GM04504 (cell line): ENCODE measurements around the gene GABBR2.
"Not testable (repeated sequence)": the region's sequence is repeated elsewhere in the genome, so short reads cannot be mapped to it uniquely, and the experiment has no call there.

Experiments used
- DNase-seq: peaks from one replicate; pipeline ENCODE4 v3.0.0-alpha.2; 2012; ENCODE audit warnings: low read depth

Gene GABBR2

DNA sequence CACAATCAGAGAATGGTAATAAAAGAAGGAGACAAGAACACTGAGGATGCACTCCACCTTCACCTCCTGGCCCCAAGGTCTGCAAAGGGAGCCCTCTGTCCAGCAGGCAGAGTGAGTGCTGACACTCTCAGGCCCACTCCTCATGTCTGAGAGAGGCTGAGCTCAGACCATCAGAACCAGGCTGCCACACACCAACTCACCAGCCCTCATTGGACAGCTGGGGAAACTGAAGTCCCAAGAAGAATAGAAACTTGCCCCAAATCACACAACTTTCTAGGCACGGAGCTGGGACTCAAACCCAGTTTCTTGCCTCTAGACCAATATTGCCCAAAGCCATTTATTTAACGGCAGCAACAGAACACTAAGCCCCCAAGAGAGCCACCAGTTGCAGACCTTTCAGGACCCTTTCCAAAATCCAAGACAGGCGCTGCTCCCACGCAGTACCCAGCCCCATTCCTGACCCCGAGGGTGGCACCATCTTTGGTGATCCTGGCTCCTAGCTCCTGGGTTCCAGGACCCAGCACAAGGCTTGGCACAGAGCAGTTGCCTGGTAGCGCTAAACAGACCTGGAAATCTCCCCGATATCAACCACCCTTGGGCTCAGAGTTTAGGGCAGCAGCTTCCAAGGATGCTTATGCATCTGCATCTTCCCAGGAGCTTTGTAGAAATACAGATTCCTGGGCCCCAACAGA, 192.4 kb downstream of the GABBR2 start:
- DNase-seq = no peak

DNA sequence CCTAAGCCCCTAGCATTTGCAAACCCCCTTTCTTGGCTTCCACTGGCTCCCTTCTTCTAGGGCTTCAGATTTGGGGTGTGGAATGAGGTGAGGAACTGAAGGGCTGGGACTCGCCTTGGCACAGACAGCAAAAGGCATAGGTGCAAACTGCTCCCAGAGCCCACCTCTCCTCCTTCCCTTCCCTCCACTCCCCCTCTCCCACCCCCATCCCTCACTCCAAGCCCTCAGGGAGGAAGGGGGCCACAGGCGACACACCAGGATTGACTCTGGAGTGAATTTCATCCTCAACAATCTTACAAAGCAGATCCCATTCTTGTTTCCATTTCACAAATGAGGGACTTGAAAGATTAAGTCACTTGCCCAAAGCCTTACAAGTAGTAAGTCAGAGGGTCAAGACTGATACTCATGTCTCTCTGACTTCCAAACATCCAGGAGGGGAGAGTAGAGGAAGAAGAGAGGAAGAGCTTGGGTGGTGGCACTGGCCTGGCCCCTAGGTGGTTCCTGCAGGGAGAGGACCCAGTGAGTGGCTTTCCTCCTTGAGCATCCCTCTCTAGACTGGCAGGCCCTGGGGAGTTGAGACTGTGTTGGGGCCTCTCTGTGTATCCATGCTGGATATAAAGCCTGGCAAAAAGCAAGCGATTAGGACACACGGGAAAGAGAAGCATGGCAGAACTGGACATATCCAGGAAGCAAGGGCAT, 193.1 kb downstream of the GABBR2 start:
- DNase-seq = no peak

DNA sequence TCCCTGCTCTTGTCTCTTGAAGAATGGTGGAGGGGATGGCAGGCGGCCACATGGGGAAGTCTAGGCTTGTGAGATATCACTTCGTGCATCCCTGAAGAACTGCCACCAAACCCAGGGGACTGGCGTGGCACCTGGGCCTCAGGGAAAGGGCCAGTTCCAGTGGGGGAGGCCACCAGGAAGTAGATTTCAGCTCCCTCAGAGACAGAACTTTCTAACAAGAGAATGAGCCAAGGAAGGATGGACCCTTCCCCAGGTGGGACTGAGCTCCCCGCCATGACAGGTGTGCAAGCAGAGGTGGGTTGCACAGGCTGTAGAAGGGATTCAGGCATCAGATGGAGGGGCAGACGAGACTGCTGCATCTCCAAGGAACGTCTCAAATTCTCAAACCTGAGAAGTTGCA, 193.9 kb downstream of the GABBR2 start:
- DNase-seq = no peak

DNA sequence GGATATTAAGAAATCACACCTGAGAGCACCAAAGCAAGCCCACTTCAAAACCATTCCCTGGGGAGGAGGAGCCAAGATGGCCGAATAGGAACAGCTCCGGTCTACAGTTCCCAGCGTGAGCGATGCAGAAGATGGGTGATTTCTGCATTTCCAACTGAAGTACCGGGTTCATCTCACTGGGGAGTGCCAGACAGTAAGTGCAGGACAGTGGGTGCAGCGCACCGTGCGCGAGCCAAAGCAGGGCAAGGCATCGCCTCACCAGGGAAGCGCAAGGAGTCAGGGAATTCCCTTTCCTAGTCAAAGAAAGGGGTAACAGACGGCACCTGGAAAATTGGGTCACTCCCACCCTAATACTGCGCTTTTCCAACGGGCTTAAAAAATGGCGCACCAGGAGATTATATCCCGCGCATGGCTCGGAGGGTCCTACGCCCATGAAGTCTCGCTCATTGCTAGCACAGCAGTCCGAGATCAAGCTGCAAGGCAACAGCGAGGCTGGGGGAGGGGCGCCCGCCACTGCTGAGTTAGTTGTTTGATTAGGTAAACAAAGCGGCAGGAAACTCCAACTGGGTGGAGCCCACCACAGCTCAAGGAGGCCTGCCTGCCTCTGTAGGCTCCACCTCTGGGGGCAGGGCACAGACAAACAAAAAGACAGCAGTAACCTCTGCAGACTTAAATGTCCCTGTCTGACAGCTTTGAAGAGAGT, 200.4 kb downstream of the GABBR2 start:
- not testable (repeated sequence) for DNase-seq

DNA sequence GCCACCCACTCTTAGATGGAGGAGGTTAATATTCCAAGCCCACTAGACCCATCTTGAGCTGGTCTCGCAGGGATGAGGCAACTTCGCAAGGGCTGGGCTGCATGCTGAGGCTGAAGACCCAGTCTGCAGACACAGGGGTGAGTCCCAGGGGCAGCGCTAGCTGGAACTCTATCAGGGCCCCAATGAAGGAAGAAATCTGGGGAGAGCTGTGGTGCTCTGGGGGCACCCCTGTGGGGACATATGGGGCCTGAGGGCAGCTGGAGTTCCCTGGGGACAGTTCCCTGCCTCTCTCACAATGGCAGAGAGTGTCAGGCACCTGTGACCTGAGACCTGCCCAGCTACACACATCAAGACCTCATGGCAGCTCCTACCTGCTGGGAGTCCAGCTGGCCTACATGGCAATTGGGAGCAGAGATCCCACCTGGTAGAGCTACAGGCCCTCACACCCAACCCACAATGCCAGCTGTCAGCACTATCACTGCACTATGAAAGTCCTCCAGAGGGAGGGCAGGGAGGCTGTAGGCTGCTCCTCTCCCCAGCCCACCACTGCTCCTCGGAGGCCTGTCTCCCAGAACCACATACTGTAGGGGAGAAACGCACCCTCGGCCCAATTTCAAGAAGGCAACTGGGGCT, 202.2 kb downstream of the GABBR2 start:
- DNase-seq = no peak

DNA sequence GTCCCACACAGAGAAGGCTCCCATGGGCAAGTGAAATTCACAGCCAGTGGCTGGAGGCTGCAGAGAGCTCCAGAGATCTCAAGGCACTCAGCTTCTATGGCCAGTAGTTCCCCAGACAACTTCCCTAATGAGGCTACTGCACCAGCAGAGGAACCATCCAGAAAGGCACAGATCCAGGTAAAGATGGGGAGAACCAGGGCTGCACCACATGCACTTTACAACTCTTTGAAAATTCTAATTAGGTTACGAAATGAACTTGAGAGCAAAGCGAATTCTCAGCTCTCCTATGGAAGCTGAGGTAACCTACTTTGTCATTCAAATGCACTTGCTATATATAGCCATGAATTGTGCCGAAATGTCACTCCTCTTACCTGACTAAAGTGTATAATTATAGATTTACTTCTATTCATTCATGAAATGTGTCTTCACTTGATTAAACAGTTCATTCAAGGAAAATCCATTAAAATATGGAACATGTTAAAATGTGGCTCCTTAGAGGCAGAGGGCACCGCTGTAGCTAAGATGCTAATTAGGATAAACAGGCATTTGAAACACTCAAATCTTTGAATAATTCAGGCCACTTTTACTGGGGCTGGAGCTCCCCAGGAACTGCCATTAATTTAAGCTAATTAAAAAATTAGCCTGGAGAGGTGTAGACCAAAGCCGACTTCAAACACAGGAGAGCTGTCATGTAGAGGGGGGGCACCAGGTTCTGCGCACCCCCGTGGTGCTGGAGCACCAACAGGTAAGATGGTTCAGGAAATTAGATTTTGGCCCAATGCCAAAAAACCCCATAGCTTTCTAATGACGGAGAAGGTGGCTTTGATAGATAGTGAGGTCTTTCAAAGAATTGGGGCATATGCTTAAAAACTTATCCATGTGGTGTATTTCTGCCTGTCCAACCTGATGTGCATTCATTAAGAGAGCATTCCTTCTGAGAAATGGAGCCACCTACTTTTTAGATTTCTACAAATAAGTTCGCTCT, 204.1 kb downstream of the GABBR2 start:
- no peak for DNase-seq

DNA sequence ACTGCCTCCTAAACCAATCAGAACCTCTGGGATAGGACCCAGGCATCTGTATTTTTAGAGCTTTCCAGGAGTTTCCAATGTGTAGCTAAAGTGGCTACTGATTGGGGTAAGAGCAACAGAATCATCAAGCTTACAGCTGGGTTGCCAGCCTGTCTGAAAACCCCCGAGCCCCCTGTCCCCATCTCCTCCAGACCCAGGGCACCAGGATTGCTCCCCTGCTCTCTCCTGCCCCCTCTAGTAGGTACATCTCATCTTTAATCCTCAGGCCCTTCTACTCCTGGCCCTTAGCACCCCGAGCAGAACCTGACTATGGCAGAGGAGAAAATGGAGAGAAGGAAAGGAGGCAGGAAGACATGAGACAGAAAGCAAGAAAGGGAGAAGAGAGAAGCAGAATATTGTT, 204.9 kb downstream of the GABBR2 start:
- DNase-seq = no peak

DNA sequence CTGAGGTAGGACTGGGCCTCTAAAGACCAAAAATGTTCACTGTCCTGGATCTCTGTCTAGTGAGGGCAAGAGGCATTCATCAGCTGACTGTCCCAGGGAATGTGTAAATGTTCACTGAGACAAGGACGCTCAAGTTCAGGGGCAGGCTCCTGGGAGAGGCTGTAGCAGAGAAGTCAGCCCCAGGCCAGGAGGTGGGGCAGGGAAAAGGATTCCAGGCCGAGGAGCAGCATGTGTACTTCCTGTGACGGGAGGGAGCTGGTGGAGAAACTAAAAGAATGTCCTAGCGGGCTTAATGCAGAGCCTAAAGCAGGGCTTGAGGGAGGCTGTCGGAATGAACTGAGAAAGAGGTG, 205.8 kb downstream of the GABBR2 start:
- DNase-seq = peak; percentile 52

DNA sequence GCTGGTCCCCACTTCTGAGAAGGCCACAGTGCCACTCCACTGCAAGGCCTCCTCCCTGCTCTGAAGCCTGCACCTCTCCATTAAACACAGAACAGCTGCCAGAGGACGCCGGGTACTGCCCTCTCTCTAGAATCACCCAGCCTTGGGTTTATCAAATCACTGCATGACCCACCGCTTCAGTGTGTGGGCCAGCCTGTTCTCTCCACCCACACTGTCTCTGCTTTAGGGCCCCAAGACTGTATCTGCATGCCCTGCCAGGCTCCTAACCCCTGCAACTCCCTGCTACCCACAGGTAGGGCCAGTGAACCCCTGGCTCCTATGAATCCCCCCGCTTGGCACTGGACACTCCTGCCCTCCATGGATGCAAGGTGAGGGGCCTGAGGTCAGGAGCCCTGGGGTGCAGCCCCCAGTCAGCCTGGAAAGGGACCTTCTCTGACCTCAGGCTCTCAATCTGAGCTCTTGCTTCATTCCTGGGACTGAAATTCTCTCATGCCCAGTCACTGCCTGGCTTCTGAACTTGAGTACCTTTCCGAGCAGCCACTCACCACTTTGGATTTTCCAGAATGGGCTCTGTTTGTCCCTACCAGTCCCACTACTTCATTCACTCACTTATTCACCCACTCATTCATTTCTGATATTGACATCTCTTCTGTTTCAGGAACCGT, 206.3 kb downstream of the GABBR2 start:
- peak; percentile 42 for DNase-seq

DNA sequence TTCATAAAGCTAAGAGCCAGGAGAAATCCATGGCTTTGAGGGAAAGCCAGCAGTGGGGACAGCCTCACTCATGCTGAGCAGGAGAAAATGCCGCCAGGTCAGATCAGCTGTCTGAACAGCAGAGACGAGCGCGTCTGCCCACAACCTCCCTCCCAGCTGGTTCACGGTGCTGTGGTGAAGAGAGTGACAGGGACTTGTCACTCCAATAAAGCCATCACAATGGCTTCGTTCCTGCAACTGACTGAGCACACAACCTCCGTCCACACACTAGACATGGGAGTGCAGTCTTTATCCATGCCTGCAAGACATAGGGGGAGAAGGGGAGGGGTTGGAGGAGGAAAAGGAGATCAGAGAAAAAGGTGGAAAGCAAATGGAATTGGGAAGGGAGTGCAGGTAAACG, 206.9 kb downstream of the GABBR2 start:
- DNase-seq = no peak

DNA sequence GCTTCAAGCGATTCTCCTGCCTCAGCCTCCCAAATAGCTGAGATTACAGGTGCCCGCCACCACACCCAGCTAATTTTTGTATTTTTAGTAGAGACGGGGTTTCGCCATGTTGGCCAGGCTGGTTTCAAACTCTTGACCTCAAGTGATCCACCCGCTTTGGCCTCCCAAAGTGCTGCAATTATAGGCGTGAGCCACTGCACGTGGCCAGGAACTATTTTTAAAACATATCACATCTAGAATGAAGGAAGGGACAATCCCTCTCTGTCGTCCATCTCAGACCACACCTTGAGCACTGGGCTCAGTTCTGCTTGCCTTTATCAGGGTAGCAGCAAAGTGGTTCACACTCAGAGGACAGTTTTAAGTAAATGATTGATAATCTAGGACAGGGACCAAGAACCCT, 207.5 kb downstream of the GABBR2 start:
- DNase-seq = not testable (repeated sequence)

DNA sequence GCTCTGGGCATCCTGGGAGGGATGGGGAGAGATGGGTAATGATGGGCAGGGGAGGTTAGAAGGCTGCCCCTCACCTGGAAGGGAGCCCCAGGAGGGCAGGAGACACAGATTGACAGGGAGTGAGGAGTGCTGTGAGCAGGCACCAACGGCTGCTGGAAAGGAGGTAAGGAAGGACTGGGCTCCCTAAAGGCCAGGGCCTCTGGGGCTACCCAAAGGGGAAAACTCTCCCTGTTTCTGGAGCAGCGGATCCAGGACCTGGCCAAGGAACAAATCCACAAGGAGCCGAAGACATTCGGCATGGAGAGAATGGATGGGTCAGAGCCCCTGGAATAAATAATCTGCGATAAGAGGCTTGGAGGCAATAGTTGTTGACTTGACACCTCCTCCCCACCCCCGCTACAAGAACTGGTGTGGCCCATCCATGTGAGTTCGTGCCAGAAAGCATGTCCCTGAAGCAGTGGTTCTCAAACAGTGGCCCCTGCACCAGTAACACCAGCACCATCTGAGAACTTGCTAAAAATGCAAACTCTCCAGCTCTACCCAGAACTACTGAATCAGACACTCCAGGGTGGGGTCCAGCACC, 208.3 kb downstream of the GABBR2 start:
- DNase-seq = no peak

DNA sequence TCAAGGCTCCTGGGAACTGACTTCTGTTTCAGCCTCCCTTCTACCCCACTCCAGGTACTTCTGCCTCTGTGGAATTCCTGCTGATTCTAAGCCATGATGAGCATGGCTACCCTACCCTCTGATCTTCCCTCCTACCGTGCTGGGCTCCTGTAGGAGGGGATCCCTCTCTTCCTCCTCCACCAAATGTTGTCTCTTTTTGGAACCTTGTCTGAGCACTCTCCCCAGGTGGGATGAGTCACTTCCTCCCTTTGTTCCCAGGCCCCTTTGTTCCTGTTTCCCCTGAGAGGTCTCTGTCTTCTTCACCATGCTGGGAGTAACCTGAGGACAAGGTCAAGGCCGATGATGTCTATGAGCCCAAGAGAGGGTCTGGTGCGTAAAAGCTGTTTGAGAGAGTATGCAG, 213.2 kb downstream of the GABBR2 start:
- no peak for DNase-seq

DNA sequence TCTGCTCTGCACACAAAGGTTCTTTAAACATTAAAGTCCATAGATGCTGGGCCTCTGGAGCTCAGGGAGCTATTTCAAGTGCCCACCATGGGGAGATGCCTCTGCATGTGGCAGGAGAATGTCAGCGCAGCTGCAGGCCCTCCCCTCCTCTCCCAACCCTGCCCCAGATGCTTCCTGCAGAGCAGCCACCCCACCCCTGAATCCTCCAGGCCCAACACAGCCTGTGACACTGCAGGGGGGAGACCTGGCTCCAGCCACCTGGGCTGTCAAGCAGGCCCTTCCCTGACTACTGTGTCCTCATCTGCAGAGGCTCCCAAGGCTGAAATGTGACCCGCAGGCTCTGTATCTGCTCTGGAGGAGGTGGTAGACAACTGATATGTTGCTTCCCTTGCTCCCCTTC, 213.9 kb downstream of the GABBR2 start:
- no peak for DNase-seq

DNA sequence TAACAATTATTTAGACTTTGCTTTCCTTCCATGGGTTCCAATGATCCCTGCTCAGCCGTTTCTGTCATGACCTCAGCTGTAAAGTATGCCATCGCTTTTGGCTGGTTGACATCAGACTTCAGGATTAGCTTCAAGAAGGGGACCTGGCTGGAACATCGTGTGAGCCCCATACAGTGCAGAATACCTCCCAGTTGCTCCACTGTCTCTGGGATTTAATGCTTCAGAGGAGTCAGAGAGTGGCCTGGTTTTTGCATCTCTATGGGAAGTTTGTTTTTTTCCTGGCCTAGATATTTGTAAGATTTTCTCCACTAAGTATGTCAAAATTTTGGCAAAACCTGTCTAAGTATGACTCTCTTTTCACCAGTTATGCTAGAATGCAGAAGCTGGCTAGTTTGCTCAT, 216.9 kb downstream of the GABBR2 start:
- DNase-seq = peak; percentile 48

DNA sequence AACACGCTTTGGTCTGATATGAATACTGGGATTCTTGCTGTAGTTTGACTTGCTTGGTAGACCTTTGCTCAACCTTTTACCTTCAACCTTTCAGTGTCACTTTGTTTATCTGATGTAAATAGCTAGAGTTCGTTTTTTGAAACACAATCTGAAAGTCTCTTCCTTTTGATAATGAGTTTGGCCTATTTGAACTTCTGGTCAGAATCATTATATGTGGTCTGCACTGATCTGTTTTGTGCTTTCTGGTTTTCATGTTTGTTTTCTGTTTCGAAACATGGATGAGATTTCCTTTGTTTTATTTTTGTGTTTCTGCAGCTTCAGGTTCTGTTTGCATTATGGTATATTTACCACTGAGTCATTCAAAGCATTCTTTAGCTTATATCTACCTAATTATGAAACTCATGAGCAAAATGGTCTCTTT, 217.5 kb downstream of the GABBR2 start:
- no peak for DNase-seq

DNA sequence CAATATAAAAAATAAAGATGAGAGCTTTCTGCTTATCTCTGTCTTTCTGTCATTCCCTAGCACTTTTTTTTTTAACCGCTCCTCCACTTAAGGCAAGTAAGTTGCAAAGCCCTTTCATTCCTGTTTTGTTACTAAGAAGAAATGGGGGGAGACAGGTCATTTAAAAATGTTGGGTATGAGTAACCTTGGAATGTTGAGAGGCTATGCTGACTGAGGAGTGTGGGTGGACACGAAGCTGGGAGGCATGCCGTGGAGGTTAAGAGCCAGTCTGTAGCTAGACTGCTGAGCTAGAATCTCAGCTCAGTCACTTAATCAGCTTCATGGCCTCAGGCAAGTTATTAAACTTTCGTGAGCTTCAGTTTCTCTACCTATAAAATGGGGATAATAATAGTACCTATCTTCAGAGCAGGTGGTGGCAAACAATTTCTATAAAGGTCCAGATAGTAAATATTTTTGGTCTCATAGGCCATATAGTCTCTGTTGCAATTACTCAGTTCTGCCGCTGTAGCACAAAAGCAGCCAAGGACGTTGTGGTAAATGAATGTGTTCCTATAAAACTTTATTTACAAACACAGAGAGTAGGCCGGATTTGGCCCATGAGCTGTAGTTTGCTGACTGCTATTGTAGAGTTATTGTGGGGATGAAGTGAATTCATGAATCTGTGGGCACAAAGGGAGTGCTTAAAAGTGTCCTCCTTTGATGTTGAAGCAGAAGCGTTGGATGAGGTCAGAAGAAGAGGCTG, 220.0 kb downstream of the GABBR2 start:
- peak; percentile 86 for DNase-seq

DNA sequence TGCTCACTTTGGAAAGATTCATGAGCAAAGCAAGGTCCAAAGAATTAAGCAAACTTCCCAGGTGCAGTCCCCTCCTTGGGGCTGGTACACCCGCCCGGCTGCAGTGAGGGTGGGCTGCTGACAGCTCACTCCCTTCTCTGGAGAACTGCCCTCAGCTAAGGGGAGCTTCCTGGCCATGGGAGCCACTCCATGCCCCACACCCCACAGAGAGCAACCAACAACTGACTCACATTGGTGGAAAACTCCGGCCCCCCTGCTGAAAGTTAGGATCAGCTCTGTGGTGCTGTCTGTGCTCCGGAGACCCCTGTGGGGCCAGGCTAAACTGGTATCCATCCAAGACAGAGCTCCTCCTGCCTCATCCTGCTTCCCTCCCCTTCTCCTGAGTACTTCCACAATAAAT, 223.0 kb downstream of the GABBR2 start:
- no peak for DNase-seq

DNA sequence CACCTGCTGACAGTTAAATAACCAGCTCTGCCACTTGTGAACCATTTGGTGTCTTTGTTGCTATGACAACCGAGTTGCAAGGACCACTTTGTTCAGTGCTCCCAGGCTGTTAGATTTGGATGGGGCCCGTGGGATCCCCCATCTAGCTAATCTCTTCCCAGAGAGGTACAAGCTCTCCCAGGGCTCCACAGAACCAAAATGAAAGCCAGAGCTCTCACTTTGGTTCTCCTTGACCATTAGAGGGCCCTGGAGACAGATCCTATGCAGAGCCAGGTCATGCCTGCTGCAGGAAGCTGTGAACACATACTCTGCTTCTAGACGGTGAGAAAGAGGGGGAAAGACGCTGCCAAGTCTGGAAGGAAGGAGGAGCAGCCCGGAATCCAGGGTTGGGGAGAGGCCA, 224.6 kb downstream of the GABBR2 start:
- peak; percentile 27 for DNase-seq

DNA sequence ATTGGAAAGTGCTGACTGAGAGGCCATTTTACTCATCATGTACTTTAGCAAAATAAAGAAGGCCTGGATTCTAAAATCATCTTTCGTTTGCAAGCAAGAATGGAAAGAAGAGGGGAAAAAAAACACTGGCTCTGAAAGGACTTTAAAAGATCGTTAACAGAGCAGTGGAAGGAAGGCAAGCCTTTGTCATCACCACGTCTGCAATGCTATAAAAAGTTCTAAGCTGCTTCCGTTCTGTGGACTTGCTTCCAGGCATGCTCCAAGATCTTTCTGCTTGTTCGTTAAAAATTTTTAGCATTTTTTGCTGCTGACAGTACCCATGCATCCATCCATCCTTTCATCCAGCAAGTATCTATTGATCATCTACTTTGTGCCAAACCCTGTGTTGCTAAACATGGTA, 226.5 kb downstream of the GABBR2 start:
- DNase-seq = peak; percentile 59
